HG03565 (cell line): ENCODE data around the gene SCAMP2.

Source experiments
- ATAC-seq: cut with Tn5 transposase; IDR thresholded peaks from one replicate; pipeline ENCODE4 v1.9.1; 2021; ENCODE audit warnings: mild to moderate bottlenecking, moderate library complexity; ENCODE audit not compliant: unreplicated experiment

Gene SCAMP2

DNA sequence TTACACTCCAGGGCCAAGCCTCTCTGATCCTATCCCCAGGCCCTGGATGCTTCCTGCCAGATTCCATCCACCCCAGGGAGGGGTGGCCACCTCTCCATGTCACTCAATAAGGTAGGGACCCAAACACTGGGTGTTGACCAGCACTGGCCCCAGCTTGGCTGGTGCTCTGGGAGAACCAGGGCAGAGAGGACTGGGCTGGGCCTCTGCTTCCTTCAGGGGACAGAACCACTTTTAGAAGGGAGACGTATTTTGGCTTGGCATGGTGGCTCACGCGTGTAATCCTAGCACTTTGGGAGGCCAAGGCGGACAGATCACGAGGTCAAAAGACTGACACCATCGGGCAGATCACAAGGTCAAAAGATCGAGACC, 51.4 kb downstream of the SCAMP2 start:
- ATAC-seq, result no peak

DNA sequence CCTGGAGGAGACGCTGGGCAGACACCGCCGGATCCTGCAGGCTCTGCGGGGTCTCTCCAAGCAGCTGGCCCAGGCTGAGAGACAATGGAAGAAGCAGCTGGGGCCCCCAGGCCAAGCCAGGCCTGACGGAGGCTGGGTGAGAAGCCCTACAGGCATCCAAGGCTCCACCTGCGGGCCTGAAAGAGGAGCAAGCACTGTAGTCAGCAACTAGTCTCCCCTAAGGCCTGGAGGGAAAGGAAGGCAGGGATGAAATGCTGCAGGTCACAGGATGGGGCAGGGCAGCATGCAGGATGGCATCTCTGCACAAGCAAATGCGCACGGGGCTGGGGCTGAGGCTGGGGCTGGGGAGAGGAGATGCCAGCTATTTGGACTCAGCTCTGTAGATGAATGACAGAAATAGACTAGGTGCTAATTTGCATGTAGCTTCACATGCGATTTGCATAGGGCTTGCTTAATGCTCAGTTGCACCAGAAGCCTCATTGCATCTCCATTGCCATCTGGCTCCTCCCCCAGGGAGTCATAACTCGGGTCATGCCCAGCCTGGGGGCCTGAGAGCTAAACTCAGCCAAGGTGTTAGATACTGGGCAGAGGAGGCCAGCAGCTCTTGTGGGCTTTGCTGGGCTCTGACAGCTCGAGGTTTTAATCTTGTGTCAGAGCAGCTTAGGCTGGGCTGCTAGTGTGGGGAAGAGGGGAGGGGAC, 51.9 kb downstream of the SCAMP2 start:
- no peak for ATAC-seq

DNA sequence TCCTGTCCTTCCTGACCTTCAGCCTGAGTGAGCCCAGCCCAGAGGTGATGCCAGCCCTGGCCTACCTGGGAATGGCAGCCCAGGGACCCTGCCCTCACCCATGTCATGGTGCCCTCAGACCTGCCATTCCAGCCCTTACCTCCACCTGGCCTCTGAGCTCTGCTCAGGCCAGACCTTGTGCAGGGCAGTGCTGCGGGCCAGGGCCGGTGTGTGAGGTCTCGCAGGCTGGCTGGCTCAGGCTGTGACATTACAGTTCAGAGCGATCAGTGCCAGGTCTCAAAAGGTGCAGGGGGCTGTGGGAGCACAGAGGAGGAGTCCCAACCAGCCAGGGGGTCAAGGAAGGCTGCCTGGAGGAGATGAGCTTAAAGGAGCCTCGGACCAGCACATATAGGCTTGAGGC, 53.1 kb downstream of the SCAMP2 start:
- no peak for ATAC-seq

DNA sequence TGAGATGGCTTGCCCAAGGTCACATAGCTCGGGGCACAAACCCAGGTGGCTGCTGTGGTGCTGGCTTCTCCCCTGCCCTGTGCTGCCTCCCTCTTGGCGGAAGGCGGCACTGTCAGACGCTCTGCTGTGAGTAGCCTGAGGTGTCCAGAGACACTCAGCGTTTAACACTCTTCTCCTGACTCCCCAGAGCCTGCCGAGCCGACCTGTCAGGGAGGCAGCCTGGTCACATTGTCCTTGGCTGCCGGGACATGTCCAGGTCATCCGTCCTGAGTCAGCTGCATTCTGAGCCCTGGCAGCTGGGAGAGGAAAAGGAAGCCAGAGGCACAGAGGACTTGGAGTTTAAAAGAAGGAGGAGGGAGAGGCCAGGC, 55.8 kb downstream of the SCAMP2 start:
- no peak for ATAC-seq

DNA sequence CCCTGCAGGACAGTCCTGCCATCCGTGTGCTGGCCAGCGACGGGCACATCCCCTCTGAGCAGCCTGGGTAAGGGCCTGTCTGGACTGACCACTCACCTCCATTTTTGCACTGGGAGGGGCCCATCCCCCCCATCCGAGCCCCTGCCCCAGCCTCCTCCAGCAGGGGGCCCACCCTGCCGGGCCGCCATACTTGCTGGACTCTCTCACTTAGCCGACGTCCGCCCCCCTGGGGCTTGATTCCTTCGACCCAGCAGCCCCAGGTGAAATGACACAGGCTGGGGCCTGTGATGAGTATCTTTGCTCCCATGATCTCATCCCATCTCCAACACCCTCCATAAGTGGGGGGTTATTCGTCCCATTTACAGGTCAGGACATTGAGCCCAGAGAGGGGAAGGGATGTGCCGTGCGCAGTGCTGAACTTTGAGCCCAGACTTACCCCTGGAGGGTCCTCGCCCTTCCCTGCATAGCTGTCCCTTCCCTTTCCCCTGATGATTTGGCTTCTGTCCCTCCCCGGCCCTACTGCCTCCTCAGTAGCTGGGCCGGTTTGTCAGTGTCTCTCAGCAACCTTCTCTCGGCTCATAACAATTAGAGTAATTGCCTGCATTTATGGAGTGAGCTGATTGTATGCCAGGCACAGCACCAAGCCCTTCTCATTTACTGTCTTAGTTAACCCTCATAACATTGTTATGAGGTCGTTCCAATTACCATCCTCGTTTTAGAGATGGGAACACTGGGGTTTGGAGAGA, 56.4 kb downstream of the SCAMP2 start:
- ATAC-seq, result no peak

DNA sequence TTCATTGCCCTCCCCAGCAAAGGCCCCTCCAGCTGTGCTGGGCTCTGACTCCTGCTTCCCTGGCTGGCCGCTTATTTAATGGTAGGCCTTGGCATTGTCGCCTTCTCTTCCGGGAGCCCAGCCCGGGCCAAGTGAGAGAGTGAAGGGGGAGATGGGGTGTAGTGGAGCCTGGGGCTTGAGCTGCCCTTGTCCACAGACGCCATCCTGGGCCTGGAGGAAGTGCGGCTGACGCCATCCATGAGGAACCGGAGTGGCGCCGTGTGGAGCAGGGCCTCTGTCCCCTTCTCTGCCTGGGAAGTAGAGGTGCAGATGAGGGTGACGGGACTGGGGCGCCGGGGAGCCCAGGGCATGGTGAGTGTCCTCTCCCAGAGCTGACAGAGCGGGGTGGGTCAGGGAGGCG, 57.2 kb downstream of the SCAMP2 start:
- no peak for ATAC-seq

DNA sequence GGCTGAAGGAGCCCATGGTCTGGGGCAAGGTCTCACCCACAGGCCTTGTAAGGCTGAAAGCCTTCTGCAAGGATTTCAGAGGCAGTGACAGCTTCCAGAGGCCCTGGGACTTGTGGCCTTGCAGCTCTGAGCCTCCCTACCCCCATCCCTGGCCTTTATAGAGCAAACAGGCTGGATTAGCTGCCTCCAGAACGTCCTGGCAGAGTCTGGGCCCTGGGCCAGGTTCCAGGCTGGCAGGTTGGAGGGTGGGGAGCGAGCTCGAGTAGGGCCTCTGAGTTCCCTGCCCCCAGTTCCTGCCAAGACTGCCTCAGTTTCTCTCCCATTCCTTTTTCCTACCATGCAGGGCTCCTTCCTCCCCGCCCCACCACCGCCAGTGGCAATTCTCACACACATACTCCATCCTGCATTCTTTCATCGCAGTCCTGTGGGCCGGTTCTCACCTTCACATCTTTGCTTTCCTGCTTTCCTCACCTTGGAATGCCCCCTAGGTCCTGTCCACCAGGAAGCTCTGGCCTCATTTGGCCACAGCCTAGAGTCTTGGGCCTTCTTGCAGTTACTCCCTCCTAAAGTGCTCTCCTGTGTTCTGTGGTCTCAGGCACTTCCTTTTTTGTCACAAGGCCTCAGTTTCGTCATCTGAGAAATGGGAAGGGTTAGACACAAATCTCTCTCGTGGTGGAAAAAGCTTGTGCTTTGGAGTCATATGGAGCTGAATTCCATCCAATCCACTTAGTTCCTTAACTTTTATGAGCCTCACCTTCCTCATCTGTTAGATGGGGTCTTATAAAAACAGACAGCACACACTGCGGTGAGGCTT, 57.8 kb downstream of the SCAMP2 start:
- ATAC-seq, result no peak

DNA sequence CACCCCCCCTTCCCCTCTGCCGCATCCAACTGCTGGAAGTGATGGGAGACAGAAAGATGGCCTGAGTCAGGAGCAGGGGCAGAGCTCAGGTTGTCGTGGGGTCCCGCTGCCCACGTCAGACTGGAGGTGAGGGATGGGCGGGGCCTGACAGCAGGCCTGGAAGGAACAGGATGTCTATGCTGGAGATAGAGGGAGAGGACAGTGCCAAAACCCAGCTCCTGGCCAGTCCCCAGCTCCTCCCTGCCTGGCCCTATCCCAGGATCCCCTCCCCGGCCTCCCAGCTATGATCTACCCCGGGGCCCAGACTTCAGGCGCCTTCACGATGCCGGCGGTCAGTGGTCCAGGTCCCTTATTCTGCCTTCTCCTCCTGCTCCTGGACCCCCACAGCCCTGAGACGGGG, 60.6 kb downstream of the SCAMP2 start, which contains the start of gene LMAN1L:
Gene LMAN1L, plus strand, starts transcription at position 303 of the 400 bp plus-strand sequence. Its CDS starts 20 bp downstream, at position 323.
- ATAC-seq, result no peak

DNA sequence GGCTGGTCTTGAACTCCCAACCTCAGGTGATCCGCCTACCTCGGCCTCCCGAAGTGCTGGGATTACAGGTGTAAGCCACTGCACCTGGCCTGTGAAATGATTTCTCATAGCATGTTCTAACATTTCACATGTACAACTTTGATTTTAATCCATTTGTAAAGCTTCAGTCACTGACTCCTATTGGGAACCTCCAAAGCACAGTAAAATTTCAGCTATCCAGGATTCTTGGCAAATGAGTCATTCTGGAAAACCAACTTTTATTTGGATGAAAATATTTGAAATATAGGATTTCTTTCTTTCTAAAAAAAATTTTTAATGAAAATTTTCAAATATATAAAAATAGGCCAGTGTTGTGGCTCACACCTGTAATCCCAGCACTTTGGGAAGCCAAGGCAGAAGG, 63.2 kb downstream of the SCAMP2 start:
- no peak for ATAC-seq

DNA sequence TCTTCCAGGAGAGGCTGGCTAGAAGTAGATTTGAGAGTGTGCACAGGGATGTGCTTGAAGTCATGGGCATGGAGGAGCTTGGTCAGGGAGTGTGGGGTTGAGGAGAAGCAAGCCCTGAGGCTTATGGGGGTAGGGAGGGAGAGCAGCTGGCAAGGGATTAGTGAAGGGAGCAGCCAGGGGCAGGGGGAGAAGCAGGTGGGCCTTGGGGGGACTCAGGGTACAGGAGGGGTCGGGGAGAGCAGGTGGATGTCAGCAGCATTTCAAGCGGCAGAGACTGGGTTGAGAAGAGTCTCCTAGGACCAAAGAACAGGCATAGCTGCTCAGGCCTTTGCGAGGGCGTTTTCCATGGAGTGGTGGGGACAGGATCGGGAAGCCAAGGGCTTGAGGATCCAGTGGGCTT, 63.9 kb downstream of the SCAMP2 start:
- ATAC-seq, result no peak

DNA sequence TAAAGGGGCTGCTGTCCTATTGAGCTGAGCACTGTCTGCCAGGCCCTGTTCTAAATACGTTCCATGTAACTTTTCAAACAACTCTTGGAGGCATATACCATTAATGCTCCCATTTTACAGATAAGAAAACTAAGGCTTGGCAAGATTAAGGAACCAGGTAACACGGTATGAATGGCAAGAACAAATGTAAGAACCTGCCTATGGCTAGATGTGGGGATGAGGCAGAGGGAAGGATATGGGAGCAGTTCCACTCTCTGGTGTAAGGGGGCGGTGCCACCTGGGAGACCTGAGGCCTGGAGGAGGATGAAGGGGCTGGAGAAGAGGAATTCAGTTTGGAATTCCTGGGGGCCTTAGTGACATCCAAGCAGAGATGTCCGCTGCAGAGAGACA, 64.3 kb downstream of the SCAMP2 start:
- no peak for ATAC-seq

DNA sequence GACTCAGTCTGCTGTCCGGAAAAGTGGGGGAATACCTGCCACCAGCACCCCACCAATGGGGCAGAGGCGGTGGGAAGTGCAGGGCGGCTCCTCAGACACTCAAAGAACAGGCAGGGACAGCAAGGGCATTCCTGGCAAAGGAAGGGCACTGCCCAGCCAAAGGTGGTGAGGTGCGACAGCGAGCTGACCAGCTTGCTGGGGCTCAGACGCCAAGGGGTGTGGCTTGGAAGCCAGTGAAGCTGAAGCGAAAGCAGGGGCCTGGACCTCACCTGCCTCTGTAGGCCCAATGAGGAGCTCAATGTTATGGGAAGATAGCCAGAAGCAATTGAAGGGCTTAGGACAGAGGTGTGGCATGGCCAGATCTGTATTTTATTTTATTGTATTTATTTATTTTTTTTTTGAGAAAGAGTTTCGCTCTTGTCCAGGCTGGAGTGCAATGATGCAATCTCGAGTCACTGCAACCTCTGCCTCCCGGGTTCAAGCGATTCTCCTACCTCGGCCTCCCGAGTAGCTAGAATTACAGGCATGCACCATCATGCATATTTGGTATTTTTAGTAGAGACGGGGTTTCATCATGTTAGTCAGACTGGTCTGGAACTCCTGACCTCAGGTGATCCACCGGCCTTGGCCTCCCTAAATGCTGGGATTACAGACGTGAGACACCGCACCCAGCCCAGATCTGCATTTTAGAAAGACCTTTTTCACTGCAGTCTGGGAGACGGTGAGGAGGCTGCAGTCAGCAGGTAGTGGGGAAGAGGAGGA, 64.9 kb downstream of the SCAMP2 start:
- ATAC-seq, result no peak

DNA sequence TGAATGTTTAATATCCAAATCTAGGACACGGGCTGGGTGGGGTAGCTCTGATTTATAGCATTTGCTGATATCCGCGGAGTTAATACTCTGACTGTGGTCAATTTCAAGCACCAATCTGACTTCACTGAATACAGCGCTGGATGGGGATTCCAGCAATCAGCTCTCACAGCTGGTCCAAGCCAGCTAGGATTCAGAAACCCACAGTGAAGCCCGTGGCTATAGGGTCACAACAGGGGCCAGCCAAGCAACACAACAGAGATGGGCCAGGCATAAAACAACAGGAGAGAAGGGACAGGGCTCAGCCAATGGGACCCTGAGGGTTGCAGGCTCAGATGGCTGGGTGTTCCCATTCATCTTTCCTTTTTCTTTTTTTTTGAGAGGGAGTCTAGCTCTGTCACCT, 65.9 kb downstream of the SCAMP2 start:
- ATAC-seq, result no peak

DNA sequence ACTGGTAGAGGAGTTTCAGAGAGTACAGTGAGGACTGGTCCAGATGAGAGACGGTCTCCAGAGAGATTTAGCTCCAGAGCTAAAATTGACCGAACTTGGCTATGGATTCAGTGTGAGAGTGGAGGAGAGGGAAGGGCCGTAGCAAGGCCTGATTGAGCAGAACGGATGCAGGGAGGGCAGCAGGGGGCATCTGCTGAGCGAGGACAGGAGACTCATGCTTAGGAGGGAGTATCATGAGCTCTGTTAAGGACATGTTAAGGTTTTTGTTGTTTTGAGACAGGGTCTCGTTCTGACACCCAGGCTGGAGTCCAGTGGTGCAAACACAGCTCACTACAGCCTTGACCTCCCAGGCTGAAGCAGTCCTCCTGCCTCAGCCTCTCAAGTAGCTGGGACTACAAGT, 68.2 kb downstream of the SCAMP2 start:
- ATAC-seq, result no peak

DNA sequence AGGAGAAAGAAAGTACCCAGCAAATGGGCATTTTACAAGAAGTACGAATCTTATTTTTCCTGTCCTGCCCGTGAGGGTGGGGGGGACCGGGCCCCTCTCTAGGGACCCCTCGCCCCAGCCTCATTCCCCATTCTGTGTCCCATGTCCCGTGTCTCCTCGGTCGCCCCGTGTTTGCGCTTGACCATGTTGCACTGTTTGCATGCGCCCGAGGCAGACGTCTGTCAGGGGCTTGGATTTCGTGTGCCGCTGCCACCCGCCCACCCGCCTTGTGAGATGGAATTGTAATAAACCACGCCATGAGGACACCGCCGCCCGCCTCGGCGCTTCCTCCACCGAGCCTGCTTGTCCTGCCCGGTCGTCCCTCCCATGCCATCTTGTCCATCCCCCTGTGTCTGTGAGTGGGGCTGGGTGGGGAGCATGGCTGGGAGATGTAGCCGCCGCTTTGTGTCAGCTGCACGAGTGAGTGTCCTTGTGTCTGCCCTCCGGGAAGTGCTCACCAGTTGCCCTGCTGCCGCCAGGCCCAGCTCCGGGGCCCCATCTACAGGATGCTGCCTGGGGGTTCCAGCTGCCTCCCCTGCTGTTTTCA, 70.2 kb downstream of the SCAMP2 start:
- ATAC-seq, result no peak

DNA sequence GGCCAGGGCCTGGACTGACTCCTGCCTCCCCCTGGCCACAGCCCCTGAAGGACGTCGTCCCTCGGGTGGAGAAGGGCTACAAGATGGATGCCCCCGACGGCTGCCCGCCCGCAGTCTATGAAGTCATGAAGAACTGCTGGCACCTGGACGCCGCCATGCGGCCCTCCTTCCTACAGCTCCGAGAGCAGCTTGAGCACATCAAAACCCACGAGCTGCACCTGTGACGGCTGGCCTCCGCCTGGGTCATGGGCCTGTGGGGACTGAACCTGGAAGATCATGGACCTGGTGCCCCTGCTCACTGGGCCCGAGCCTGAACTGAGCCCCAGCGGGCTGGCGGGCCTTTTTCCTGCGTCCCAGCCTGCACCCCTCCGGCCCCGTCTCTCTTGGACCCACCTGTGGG, 70.9 kb downstream of the SCAMP2 start:
- ATAC-seq, result no peak

DNA sequence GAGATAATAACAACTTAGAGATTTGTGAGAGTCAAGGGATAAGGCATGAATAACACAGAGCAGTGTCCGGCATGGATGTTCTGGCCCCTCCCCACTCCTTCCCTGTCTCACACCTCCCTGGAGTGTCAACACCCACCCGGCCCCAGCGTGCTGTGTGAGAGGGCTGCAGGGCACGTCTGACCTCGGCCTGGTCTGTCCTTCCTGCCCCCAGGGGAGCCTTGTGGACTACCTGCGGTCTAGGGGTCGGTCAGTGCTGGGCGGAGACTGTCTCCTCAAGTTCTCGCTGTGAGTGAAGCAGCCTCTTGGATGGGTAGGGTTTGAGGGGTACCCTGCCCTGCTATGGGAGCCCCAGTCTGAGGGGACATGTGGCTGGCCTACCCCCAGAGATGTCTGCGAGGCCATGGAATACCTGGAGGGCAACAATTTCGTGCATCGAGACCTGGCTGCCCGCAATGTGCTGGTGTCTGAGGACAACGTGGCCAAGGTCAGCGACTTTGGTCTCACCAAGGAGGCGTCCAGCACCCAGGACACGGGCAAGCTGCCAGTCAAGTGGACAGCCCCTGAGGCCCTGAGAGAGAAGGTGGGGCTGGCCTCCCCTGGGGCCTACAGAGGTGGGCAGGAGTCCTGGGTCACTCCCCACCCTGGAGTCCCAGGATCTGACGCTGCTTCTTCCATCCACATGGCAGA, 71.7 kb downstream of the SCAMP2 start:
- ATAC-seq, result no peak

DNA sequence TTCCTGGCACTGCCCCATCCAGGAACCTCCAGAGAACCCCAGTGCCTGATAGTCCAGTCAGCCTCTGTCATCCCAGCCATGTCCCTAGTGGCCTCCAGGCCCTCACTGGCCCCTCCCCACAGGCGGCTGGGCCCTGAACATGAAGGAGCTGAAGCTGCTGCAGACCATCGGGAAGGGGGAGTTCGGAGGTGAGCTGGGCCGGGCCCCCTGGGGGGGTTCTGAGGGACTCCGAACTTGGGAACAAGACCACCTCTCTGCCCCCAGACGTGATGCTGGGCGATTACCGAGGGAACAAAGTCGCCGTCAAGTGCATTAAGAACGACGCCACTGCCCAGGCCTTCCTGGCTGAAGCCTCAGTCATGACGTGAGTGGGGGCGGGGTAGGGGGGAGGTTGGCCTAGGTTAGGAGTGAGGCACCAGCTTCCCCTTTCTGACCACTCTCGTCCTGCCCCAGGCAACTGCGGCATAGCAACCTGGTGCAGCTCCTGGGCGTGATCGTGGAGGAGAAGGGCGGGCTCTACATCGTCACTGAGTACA, 72.5 kb downstream of the SCAMP2 start:
- ATAC-seq, result no peak

DNA sequence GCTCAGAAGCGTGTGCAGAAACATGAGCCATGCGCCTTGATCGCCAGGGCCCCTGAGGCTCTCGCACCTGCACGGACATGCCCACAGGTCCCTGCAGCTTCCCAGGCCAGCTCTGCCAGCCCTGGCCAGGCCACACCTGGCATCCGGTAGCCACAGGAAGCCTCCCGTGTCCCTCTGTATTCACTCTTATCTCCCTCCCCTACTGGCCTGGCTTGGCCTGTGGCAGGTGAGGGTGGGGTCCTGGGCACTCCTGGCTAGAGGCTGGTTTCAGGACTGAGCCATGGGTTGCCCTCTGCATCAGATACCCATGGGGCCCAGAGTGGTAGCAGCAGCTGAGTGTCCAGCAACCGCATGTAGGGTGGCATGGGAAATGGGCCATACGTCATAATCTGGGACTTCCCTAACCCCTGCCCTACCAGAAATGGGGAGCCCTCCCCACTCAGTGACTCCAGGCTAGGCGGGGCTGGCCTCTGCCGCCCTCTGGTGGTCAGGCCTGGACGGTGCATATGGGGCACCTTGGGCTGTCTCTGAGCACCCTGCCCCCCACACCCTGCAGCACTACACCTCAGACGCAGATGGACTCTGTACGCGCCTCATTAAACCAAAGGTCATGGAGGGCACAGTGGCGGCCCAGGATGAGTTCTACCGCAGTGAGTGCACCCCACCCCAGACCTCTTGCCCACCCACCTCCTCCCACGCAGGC, 73.2 kb downstream of the SCAMP2 start:
- ATAC-seq, result no peak
